Ovary (tissue), 3 donors: ENCODE data around the gene ROBO1.

Source experiments
- EP300 ChIP-seq: sonication (generic); formaldehyde crosslinking; IDR thresholded peaks from one replicate; pipeline ENCODE4 v1.6.1; 2017; ENCODE audit warnings: antibody characterized with exemption
- POLR2A ChIP-seq: fragments of 450-650 bp; IDR thresholded peaks from one replicate; pipeline ENCODE4 v1.6.1; 2017; ENCODE audit warnings: antibody characterized with exemption, mild to moderate bottlenecking, moderate library complexity
- TF ChIP-seq, protein P1 (sequence below), 3 donors: fragments of 450-650 bp in 2 of 3; fragments of 200-600 bp in 1 of 3; IDR thresholded peaks; one replicate each; pipeline versions ENCODE4 v1.5.1 to v1.8.0; 2016 to 2022; ENCODE audit warnings: antibody characterized with exemption in 3 of 3, mild to moderate bottlenecking in 1 of 3
- donor health status: DM: no; HTN: no; CAD: no.

- TF ChIP-seq EP300 (no peak), POLR2A (no peak)
- TF ChIP-seq, protein P1, sequence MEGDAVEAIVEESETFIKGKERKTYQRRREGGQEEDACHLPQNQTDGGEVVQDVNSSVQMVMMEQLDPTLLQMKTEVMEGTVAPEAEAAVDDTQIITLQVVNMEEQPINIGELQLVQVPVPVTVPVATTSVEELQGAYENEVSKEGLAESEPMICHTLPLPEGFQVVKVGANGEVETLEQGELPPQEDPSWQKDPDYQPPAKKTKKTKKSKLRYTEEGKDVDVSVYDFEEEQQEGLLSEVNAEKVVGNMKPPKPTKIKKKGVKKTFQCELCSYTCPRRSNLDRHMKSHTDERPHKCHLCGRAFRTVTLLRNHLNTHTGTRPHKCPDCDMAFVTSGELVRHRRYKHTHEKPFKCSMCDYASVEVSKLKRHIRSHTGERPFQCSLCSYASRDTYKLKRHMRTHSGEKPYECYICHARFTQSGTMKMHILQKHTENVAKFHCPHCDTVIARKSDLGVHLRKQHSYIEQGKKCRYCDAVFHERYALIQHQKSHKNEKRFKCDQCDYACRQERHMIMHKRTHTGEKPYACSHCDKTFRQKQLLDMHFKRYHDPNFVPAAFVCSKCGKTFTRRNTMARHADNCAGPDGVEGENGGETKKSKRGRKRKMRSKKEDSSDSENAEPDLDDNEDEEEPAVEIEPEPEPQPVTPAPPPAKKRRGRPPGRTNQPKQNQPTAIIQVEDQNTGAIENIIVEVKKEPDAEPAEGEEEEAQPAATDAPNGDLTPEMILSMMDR (IDR thresholded peaks at IDR 0.05), result no peak
These were observed 810.3 kb downstream of the ROBO1 start for GRCh38 chr3:78957456-78957855.
